ENCODE data around the gene GALT. TPM values are rescaled to one million over a fixed set of nuclear protein-coding genes. Genes with fewer than 3 reads are reported as not detected.
"Not testable (repeated sequence)": the region's sequence is repeated elsewhere in the genome, so short reads cannot be mapped to it uniquely, and the experiment has no call there.

The GALT gene
- total RNA-seq, 4 donors from 2014 or later = 38.5 to 75.3 (median 63.7) TPM

- H3K27ac ChIP-seq = peak within 1 kb of the TSS; percentile 63 to 92 (median 86)
- TF ChIP-seq, protein P1, sequence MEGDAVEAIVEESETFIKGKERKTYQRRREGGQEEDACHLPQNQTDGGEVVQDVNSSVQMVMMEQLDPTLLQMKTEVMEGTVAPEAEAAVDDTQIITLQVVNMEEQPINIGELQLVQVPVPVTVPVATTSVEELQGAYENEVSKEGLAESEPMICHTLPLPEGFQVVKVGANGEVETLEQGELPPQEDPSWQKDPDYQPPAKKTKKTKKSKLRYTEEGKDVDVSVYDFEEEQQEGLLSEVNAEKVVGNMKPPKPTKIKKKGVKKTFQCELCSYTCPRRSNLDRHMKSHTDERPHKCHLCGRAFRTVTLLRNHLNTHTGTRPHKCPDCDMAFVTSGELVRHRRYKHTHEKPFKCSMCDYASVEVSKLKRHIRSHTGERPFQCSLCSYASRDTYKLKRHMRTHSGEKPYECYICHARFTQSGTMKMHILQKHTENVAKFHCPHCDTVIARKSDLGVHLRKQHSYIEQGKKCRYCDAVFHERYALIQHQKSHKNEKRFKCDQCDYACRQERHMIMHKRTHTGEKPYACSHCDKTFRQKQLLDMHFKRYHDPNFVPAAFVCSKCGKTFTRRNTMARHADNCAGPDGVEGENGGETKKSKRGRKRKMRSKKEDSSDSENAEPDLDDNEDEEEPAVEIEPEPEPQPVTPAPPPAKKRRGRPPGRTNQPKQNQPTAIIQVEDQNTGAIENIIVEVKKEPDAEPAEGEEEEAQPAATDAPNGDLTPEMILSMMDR (IDR thresholded peaks at IDR 0.05) = peak in 2 of 5 experiments; percentile 20 to 51
- TF ChIP-seq POLR2A (IDR thresholded peaks at IDR 0.05) (peak; percentile 68 to 84), EP300 (IDR thresholded peaks at IDR 0.05) (peak in 1 of 2 donors; percentile 89)
- H3K36me3 ChIP-seq = peaks cover 0 to 14% (median 0%) of the 10 kb centered on the region in 3 donors
- peak; percentile 88 to 89 for DNase-seq (ENCODE audit: low spot score in 2 of 2)
- no peaks in the 10 kb centered on the region for H3K27me3 ChIP-seq
- H3K9me3 ChIP-seq = no peaks in the 10 kb centered on the region
- peak within 1 kb of the TSS; percentile 64 to 94 (median 85) for H3K4me3 ChIP-seq
- 0 to 1% methylated on average over 22 to 34 of the region's 74 CpGs for WGBS, 2 donors
- peaks cover 0 to 47% (median 12%) of the 10 kb centered on the region in 4 donors for H3K4me1 ChIP-seq
Measured at GRCh38 chr9:34637356-34638137, 8.9 kb upstream of the GALT start, which contains the start of gene SIGMAR1. Gene SIGMAR1, minus strand, starts transcription at chr9:34637787. Its CDS starts 90 bp downstream, at chr9:34637697.

DNA sequence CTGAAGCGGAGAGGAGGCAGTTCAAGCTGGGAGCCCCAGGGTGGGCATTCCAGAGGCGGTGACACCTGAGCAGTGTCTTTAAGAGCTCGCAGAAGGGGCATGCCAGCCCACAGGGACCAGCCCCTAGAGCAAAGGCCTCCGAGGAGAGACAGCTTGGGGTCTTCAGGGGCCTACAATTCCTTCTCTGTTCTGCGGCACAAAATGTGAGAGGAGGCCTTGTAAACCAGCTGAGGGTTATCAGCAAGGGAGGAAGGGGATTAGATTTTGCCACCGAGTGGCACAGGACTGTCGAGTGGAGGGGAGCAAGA, 8.4 kb upstream of the GALT start:
- TF ChIP-seq POLR2A (IDR thresholded peaks at IDR 0.05) (no peak), EP300 (IDR thresholded peaks at IDR 0.05) (no peak)
- TF ChIP-seq, protein P1 (IDR thresholded peaks at IDR 0.05) = no peak
- H3K4me1 ChIP-seq = peaks cover 0 to 47% (median 12%) of the 10 kb centered on the region in 4 donors
- H3K4me3 ChIP-seq = peak overlapping the region; percentile 64 to 94 (median 85)
- no peaks in the 10 kb centered on the region for H3K9me3 ChIP-seq
- H3K27ac ChIP-seq = peak overlapping the region; percentile 63 to 92 (median 86)
- WGBS, 2 donors = 9 to 15% methylated on average over 6 to 7 of the region's 7 CpGs
- DNase-seq (ENCODE audit: low spot score in 2 of 2) = no peak
- peaks cover 0 to 14% (median 0%) of the 10 kb centered on the region in 3 donors for H3K36me3 ChIP-seq
- no peaks in the 10 kb centered on the region for H3K27me3 ChIP-seq

- H3K27ac ChIP-seq; H3K27me3 ChIP-seq; DNase-seq (ENCODE audit: low spot score in 2 of 2); H3K9me3 ChIP-seq; H3K4me3 ChIP-seq: not testable (repeated sequence)
- peaks cover 0 to 14% (median 0%) of the 10 kb centered on the region in 3 donors for H3K36me3 ChIP-seq
- 85 to 88% methylated on average over 8 of the region's 8 CpGs for WGBS, 2 donors
- H3K4me1 ChIP-seq = peaks cover 0 to 38% (median 12%) of the 10 kb centered on the region in 4 donors
Measured at GRCh38 chr9:34639322-34639721, 7.2 kb upstream of the GALT start.

DNA sequence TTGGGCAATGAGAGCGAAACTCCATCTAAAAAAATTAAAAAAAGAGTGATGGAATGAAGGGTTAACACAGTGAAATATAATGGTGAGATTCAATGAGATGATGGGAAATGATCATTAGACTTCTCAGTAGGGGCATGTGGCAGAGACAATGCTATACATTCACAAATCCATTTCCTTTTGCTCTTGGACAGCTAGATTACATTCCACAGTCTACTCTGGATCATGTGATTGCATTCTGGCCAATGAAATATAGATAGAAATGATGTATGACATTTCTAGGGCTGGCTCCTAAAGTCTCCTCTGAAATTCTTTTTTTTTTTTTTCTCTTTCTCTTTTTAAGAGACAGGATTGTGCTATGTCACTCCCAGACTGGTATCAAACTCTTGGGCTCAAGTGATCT, 3.8 kb upstream of the GALT start:
- no peak for TF ChIP-seq POLR2A (IDR thresholded peaks at IDR 0.05)
- no peak for TF ChIP-seq EP300 (IDR thresholded peaks at IDR 0.05)
- TF ChIP-seq, protein P1 (IDR thresholded peaks at IDR 0.05) = no peak
- DNase-seq (ENCODE audit: low spot score in 2 of 2) = no peak
- WGBS, 2 donors = 65 to 86% methylated on average over 1 of the region's 1 CpG

DNA sequence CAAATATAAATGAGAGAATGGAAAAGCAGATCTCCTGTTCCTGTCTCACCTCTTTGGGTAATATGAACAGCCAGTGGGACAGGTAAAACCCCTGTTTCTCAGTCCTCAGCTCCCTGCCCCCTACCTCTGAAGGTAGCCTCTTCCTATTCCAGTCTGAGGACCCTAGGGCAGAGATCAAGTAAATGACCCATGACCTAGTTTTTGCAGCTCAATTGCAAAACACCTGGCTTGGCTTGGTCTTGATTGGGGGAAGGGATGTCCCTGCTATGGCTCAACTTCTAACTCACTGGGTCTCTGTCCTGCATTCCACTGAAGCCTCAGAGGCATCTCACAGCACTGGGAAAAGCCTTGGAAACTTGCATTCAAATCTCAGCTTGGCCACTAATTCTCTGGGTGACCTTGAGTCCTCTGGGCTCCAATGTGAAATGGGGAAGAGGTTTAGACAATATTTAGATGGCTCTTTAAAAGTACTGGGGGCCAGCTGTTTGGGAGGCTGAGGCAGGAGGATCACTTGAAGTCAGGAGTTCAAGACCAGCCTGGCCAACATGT, 1.6 kb upstream of the GALT start:
- H3K27ac ChIP-seq = no peak overlapping the region
- H3K27me3 ChIP-seq = no peaks in the 10 kb centered on the region
- TF ChIP-seq, protein P1 (IDR thresholded peaks at IDR 0.05) = no peak
- TF ChIP-seq EP300 (IDR thresholded peaks at IDR 0.05) (no peak), POLR2A (IDR thresholded peaks at IDR 0.05) (no peak)
- no peak overlapping the region for H3K4me3 ChIP-seq
- H3K36me3 ChIP-seq = peaks cover 0 to 18% (median 3%) of the 10 kb centered on the region in 3 donors
- peaks cover 0 to 24% (median 17%) of the 10 kb centered on the region in 4 donors for H3K4me1 ChIP-seq
- H3K9me3 ChIP-seq = no peaks in the 10 kb centered on the region
- no peak for DNase-seq (ENCODE audit: low spot score in 2 of 2)

More for the DNA sequence above, 3.8 kb upstream of the GALT start:
- H3K4me3 ChIP-seq = no peak overlapping the region
- H3K27me3 ChIP-seq = no peaks in the 10 kb centered on the region
- peaks cover 0 to 24% (median 13%) of the 10 kb centered on the region in 4 donors for H3K4me1 ChIP-seq
- H3K27ac ChIP-seq = no peak overlapping the region
- H3K9me3 ChIP-seq = no peaks in the 10 kb centered on the region
- no peaks in the 10 kb centered on the region for H3K36me3 ChIP-seq
